Liver (tissue), 3 donors: ENCODE data around the gene CALHM5.

Experiments used
- EGR1 ChIP-seq, 2 donors: IDR thresholded peaks; 2 replicates each; pipeline ENCODE4 v1.6.1; 2016 to 2018; ENCODE audit warnings: antibody characterized with exemption in 2 of 2, low read depth in 2 of 2
- JUND ChIP-seq, 2 donors: IDR thresholded peaks; 2 replicates each; pipeline ENCODE4 v1.6.1; 2016; ENCODE audit warnings: antibody characterized with exemption in 2 of 2
- TAF1 ChIP-seq: conservative IDR thresholded peaks from 2 replicates; pipeline ENCODE4 v1.6.1; 2016; ENCODE audit warnings: antibody characterized with exemption, mild to moderate bottlenecking
- TF ChIP-seq, protein P1 (sequence below): IDR thresholded peaks from 2 replicates; pipeline ENCODE4 v1.6.1; 2016; ENCODE audit warnings: antibody characterized with exemption, mild to moderate bottlenecking
- TF ChIP-seq, protein P2 (sequence below): fragments of 150-350 bp; IDR thresholded peaks from 2 replicates; pipeline ENCODE4 v1.5.1; 2017; ENCODE audit warnings: improper control_type of control experiment, low read depth, low read length; ENCODE audit not compliant: missing input control
- donor health status: healthy.
- donor health status: healthy.

GRCh38 chr6:116547358-116547757 is 35.9 kb downstream of the CALHM5 start:
- TF ChIP-seq JUND (IDR thresholded peaks at IDR 0.05), result no peak
- TF ChIP-seq, protein P1, sequence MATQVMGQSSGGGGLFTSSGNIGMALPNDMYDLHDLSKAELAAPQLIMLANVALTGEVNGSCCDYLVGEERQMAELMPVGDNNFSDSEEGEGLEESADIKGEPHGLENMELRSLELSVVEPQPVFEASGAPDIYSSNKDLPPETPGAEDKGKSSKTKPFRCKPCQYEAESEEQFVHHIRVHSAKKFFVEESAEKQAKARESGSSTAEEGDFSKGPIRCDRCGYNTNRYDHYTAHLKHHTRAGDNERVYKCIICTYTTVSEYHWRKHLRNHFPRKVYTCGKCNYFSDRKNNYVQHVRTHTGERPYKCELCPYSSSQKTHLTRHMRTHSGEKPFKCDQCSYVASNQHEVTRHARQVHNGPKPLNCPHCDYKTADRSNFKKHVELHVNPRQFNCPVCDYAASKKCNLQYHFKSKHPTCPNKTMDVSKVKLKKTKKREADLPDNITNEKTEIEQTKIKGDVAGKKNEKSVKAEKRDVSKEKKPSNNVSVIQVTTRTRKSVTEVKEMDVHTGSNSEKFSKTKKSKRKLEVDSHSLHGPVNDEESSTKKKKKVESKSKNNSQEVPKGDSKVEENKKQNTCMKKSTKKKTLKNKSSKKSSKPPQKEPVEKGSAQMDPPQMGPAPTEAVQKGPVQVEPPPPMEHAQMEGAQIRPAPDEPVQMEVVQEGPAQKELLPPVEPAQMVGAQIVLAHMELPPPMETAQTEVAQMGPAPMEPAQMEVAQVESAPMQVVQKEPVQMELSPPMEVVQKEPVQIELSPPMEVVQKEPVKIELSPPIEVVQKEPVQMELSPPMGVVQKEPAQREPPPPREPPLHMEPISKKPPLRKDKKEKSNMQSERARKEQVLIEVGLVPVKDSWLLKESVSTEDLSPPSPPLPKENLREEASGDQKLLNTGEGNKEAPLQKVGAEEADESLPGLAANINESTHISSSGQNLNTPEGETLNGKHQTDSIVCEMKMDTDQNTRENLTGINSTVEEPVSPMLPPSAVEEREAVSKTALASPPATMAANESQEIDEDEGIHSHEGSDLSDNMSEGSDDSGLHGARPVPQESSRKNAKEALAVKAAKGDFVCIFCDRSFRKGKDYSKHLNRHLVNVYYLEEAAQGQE, result no peak
- no peak for TF ChIP-seq EGR1 (IDR thresholded peaks at IDR 0.05; ENCODE audit: low read depth in 2 of 2)
- TF ChIP-seq, protein P2, sequence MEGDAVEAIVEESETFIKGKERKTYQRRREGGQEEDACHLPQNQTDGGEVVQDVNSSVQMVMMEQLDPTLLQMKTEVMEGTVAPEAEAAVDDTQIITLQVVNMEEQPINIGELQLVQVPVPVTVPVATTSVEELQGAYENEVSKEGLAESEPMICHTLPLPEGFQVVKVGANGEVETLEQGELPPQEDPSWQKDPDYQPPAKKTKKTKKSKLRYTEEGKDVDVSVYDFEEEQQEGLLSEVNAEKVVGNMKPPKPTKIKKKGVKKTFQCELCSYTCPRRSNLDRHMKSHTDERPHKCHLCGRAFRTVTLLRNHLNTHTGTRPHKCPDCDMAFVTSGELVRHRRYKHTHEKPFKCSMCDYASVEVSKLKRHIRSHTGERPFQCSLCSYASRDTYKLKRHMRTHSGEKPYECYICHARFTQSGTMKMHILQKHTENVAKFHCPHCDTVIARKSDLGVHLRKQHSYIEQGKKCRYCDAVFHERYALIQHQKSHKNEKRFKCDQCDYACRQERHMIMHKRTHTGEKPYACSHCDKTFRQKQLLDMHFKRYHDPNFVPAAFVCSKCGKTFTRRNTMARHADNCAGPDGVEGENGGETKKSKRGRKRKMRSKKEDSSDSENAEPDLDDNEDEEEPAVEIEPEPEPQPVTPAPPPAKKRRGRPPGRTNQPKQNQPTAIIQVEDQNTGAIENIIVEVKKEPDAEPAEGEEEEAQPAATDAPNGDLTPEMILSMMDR, result no peak
- no peak for TF ChIP-seq TAF1
